NCI-H526 (cell line): ENCODE results near the gene PLK2.

ENCODE experiments used
- DNase-seq, 2 experiments: peaks; one replicate each; lab custom pipeline; 2025; lab: John Stamatoyannopoulos, UW

The PLK2 gene

DNA sequence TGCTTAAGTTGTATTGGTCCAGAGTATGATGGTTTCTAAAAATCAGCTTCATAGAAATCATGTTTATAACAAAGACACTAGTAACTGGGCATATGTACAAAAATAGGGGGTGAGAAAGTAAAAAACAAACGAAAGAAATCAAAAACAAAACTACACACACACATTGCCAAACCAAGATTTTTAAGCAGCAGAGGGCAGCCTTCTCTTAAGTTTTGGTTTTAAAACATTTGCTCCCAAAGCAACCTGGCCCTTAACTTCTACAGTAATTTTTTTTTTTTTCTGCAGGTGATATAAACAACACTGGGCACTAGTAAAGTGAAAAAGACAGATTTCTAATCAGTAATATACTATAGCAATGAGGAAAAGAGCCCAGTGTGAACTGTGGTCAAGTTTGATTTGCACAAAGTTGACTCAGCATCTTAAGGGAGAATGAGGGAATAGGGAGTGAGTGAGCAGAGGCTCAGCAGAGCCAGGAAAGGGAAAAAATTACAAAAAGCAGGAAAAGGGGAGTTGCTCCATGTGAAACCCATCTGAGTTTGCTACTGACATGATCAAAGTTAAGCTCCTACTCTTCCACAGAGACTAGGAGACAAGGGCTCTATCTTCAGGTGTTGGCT is 18.0 kb upstream of the PLK2 start:
- no peak for DNase-seq

DNA sequence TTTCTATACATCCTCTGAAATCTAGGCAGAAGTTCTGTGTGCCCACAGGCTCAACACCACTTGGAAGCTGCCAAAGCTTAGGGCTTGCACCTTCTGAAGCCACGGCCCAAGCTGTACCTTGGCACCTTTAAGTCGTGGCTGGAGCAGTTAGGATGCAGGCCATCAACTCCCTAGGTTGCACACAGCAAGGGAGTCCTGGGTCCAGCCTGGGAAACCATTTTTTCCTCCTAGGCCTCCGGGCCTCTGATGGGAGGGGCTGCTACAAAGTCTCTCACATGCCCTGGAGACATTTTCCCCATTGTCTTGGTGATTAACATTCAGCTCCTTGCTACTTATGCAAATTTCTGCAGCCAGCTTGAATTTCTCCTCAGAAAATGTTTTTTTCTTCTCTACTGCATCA is 15.5 kb upstream of the PLK2 start:
- no peak for DNase-seq

DNA sequence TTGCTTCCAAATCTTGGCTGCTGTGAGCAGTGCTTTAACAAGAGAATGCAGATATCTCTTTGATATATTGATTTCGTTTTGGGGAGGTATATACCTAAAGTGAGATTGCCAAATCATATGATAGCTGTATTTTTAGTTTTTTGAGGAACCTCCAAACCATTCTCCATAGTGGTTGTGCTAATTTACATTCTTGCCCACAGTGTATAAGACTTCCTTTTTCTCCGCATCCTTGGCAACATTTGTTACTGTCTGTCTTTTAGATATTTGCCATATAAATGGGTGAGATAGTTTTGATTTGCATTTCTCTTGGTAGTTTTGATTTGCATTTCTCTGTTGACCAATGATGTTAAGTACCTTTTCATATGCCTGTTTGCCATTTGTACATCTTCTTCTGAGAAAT is 10.0 kb upstream of the PLK2 start:
- no peak for DNase-seq

DNA sequence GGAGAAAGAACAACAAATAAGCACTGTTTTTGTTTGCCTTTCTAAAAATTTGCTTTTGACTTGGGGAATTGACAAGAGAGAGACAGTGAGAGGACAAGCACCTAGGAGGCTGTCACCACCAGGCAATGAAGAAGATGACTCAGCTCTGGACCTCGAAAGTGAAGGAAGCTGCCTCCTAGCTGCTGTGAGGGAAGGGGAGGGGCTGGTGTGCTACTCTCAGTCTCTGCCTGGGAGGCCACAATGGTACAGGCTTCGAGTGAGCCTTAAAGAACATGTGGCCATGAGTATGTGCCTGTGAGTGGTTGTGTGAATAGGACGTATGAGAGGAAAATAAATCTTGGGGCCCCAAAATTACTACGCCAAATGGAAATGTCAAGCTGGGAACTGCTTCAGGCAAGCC is 7.1 kb upstream of the PLK2 start:
- no peak for DNase-seq

DNA sequence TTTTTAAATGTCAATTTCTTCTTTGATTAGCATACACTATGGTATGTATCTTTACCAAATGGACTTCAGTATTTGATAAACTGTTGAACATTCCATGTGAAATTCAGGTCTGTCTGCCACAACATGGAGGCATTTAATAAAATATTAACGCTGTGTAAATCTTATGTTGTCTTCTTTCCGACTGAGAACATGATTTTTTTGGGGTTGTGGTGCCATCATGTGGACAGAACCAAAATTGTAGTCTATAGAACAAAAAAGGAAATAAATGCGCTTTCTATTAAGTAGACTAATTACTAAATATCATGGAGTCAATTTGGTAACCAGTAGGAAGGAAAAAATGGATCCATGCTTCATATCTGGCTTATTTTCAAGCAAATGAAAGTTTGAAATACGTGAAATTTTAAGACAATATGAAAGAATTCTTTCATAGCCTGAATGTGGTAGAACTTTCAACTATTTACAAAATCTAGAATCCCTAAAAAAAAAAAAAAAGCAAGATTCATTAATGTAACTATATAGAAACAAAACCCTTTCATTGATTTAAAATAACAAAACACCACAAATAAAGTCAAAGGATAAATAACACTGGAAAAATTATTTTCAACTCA is 2.8 kb upstream of the PLK2 start:
- DNase-seq: peak in 1 of 2 experiments; percentile 14

DNA sequence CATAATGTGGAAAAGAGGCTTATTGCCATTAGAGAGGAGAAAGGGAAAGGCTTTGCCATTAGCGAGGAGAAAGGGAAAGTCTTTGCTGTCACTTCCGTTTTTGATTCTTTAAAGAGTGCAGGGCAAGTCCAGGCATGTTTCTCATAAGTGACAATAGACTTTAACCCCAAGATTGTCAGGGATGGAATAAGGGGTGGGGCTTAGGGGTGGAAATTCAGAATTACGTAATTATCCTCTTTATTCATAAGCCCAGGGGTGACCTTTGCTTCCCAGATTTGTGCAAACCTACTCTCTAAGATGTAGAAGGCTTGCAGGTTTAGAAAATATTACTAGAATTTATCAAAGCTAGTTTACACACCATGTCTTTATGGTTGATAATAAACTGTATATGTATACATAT is 2.3 kb upstream of the PLK2 start:
- peak in 1 of 2 experiments; percentile 1 for DNase-seq

DNA sequence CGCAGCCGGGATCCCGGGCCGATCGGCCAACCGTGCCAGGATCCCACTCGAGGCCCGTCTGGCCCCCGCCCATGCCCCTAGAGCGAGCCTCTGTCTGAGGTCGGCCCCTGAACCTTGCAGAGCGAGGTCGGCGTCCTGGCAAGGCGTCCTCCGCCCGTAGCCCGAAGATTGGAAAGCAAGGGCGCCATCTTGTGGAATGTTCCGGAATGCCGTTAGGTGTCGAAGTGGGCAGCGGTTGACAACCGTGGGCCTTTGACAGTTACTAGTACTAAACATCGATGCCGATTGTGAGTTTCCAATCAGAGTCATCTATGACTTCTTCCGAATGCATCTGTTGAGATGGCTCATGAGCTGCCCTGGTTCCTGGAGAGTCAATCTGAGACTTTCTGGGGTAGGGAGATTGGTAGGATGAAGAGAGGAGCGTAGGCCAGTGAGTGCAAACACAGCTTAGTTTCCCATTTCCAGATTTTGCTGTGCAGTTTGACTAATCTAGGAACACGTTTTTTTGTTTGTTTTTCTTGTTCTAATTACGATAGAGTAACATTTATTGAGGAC is 923 bp upstream of the PLK2 start:
- peak; percentile 45 to 69 for DNase-seq

DNA sequence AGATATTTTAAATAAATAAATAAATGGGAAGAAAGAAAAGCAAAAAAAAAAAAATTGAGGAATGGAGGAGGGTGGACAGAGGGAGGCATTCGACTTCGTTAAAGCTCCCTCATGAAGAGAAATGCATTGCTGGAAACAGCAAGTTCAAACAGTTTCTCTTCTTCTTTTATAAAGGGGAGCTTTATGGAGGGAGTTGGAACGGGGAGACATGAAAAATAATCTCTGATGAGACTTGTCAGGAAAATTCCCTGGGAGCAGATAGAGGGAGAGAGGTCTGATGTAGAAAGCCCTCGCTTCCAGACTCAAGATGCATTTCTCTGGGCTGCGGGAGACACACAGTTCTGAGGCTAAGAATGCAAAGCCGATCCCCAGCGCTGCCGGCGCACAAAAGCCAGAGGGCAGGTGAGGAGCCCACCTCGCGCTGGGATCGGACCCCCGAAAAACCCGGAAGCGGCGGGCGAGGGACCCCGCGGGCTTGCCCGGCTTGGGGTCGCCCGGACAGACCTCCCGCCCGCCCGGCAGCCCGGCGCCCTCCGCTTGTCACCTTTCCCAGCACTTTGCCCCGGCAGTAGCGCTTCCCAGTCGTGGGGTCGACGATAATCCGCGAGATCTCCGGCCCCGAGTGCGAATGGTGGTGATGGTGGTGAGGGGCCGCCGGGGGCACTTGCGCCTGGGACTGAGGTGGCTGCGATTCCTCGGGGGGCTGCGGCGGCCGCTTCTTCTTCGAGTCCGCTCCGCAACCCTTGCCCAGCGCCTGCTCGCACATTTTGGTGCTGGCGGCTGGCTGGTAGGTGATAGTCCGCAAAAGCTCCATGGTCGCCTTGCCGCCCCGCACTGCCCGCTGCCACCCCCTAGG is 512 bp downstream of the PLK2 start:
- no peak for DNase-seq

DNA sequence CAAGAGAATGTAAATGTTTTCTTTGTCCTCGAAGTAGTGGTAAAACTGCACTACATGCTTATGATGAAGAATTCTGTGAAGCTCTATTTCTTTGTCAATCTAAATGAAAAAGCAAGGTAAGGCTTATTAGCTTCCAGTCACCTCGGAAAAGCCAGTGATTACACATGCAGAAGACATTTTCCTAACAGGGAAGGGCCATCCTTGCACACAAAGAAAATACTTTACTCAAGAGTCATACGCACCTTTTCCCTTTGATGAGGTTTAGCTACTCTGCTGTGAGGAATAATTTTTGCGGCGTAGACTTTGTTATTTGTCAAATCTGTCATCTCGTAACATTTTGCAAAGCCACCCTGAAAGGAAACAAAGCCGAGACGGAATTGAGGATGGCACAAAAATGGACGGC is 1.1 kb downstream of the PLK2 start:
- DNase-seq: no peak

DNA sequence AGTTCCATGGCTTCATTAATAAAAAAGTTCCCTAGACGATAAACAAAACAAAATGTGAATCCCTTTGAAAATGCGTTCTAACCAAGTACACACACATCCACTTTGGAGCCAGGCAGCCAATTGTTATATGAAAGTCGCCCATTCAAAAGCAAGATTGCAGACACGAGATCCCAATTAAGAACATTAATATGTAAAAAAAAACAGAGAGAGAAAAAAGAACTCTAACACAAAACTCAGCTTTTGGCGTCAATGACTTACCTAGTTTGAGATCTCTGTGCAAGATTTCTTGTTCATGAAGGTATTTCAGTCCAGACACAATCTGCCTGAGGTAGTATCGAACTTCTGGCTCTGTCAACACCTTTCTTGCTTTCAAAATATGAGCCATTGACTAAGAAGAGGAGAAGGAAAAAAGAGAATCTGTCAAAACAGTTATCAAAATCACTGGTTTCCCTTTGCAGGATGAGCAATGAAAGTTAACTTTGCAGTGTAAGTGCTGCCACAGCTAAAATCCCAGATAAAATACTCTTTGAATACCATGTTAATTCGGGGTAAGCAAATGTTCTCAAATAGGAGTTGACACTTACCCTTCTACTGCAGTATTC is 1.6 kb downstream of the PLK2 start:
- no peak for DNase-seq

DNA sequence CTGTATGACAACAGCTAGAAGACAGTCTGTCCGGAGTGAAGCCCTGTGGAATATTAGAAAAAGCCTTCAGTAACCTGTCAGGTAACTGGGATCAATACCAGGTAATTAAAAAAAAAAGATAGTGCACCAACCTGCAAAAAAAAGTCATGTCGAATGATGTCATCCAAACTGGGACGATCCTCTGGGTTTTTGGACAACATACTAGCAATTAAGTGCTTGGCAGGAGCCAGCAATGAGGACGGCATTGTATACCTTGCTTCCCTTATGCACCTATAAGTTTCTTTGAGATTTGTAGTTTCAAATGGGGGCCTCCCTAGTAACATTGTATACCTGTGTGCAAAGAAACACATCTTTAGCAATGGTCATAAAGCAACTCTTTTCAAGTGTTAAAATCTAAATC is 2.8 kb downstream of the PLK2 start:
- no peak for DNase-seq

DNA sequence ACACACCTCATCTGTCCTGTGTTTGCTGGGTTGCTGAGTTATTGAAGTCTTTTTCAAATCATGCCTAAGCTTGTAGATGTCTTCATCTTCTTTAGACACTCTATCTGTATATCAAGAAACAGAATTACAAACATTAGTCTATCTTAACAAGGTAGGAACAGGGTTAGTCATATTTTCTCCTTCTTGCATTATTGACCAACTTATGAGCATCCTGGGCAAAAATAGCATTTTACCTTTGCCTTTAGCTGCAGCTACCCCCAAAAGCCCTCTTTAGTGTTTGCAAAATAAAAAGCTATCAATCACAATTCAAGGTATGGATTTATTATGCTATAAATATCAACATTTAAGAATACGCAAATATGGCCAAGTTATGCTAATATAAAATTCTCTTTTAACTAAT is 3.4 kb downstream of the PLK2 start:
- no peak for DNase-seq

DNA sequence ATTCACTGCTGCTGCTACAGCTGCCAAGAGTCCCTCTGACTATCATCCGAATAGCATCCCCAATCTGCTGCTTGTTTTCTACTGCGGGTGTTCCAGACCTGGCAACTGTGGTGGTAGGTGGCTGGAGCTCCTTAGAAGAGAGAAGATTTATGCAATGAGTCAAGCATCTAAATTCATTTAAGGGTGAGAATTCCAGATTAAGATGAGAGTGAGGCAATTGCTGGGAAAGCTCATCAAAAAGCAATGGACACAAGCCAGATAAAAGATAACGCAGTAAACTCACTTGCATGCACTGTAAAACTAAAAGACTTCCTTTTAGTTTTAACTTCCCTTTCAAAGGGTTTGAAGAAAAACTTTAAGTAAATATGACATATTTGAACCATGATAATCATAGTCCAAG is 3.9 kb downstream of the PLK2 start:
- no peak for DNase-seq

DNA sequence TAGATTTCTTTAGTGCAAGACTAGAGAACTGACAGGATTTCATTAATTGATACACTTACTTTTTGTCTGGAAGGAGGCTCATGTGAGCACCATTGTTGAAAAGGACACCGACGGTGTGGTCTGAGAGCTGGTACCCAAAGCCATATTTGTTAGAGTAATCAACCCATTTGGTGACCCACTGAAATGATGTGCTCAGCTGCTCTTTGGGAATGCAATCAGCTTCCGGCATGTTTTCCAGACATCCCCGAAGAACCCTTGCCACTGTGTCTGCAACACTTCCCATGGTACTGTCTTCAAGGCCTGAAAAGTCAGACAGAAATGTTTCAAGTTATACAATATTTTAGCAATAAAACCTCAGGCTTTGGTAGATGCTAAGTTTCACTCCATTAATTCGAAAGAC is 4.4 kb downstream of the PLK2 start:
- no peak for DNase-seq

DNA sequence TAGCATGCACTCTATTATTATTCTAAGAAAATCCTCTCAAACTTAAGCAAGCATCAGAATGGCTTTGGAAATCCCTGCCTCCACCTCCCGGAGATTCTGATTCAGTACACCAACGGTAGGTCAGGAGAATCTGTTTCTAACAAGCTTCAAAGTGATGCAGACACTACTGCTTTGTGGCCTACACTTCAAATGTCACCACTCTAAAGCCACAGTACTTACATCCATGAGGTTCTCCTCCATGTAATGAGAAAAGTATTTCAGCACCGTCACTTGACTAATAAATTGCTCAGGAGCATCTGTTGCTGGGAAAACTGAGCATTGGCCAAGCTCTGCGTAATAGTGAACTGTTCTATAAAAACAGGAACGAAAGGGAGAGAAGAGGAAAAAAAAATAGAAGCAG is 4.8 kb downstream of the PLK2 start:
- DNase-seq: no peak

DNA sequence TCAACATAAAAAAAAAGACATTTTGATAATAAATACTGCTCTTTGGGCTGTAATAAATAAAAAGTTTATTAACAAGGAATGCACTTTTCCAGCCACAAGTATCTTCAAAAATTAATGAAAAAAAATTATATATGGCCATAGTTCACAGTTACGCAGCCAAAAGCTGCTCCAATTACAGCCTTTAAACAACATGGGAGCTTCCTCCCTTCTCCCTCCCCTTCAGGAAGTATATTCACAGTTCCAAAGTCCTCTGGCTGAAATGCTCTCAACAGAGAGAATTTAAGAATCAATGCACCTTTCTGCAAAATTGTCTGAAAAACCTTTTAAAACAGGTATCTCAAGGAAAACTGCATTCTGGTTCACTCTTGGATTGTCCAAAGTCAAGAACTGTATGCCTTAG is 5.9 kb downstream of the PLK2 start:
- no peak for DNase-seq

DNA sequence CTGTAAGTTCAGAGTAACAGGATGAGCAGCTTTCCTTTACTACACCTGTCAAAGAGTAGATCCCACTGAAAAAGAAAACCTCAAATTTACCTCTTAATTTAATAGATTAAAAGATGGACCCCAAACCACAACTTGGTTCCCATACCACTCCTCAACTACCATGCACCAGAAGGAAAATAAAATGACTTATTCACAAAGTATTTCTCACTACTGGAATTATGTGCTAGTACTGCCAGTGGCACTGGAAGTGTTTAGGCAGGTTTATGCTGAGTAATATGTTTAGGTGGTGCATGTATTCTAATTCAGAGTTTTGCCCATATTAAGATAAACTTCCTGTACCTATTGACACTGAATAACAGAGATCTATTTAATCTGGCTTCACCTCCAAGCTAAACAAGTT is 6.6 kb downstream of the PLK2 start:
- DNase-seq: no peak

DNA sequence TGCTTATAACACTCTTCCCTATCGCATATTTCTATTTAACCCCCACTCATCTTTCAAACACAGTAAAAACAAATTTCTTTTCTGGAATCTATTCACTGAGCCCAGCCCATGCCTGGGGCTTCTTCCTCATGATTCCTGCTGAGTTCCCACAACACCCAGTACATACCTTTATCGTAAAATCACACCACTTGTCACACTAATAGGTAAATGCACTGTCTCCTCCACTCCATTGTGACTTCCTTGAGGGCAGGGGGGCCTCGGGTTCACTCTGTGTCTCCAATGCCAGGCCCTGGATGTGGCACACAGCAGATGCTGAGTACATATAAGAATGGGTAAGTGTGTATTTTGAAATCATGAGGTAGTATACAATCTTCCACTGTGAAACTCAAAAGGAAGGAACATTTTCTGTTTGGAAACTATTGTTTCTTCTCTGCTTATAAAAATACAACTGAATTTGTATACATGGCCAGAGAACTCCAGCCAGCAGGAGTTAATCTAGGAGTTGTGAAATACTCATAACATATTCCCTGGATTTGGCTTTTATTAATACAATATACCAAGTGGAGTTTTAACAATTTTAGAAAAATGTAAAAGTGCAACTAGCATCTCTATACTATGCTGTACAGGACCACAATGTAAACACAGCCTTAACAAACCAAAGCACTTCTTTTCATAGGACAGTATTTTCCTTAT is 7.2 kb downstream of the PLK2 start:
- no peak for DNase-seq

DNA sequence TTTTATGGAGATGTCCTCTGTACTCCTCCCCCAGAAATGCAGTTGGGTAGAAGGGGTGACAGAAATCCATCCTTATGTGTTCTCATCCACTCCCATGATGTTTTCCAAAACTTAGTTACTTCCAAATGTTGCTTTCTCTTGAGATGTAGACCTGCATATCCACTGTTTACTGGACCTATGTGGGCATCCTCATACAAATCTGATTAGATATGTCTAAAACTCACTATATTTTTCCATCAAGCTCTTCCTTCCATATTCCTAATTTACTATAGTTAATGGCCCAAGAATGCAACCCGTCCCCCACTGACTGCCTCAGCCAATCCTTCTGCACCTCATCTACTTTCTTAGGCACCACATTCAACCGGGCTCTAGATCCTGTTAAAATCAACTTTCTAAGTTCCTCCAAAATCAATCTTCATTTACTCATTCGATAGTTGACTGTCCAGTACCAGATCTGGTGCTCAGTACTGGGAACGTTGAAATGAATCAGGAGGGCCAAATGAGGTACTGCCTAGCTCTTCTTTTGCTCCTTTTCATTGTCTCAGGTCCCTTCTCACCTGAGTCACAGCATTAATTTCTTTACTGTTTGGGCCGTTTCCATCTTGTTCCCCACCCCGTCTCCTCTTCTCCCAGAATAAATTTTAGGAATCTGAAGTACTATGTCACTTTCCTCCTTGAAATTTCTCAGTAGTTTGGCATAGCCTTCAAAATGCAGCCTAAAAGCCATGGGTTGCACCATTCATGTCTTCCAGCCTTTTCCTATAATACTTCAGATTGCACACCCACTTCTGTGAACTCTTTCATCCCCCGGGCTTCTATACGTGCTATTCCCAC is 7.9 kb downstream of the PLK2 start:
- DNase-seq: no peak

DNA sequence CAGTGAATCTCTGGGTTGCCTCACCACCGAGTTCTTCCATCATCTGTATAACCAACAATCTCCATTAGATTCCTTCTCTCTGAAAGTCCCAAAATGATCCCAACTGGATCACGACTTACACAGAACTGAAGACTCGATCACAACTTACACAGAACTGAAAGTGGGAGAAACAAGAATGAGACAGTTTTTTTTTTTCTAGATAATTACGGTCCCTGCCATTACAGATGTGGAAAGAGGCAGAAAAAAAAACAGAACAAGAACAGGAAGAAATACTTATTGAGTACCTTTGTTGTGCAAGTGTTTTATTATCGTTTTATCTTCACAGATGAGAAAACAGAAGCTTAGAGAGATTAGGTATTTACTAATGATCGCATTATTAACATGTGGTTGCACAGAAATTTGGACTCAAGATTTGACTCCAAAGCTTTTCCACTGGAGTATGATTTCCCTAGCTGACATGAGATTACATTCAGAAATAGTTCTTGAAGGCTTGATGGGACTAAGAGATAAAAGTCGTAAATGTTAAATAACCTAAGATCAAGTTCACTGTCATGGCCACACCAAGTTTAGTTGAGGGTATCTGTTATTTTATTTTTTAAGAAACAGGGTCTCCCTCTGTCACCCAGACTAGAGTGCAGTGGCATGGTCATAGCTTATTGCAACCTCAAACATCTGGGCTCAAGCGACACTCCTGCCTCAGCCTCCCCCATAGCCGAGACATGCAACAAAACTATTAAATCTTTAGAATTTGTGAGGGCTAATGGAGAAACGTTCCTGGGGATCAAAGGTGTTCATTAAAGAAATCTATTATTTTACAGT is 8.9 kb downstream of the PLK2 start:
- no peak for DNase-seq
